ENCODE data around the gene MYO18B.

The MYO18B gene

GRCh38 chr22:25935266-25936058 lies 193.5 kb downstream of the MYO18B start:
- in situ Hi-C loops (cut with MboI; ENCODE audit: low sequenced_read_pairs), result no loop called here

GRCh38 chr22:25938151-25938550 lies 196.2 kb downstream of the MYO18B start:
- in situ Hi-C loops (cut with MboI; ENCODE audit: low sequenced_read_pairs), result no loop called here

GRCh38 chr22:25939384-25939783 lies 197.4 kb downstream of the MYO18B start:
- in situ Hi-C loops (cut with MboI; ENCODE audit: low sequenced_read_pairs), result no loop called here

- in situ Hi-C loops (cut with MboI; ENCODE audit: low sequenced_read_pairs), result no loop called here
Measured at GRCh38 chr22:25940479-25940878, 198.5 kb downstream of the MYO18B start.

- in situ Hi-C loops (cut with MboI; ENCODE audit: low sequenced_read_pairs), result no loop called here
Measured at GRCh38 chr22:25941365-25941960, 199.5 kb downstream of the MYO18B start.

GRCh38 chr22:25942115-25942855 lies 200.3 kb downstream of the MYO18B start:
- in situ Hi-C loops (cut with MboI; ENCODE audit: low sequenced_read_pairs), result no loop called here

- in situ Hi-C loops (cut with MboI; ENCODE audit: low sequenced_read_pairs), result no loop called here
Measured at GRCh38 chr22:25942856-25943411, 200.9 kb downstream of the MYO18B start.

- in situ Hi-C loops (cut with MboI; ENCODE audit: low sequenced_read_pairs), result no loop called here
Measured at GRCh38 chr22:25950111-25950510, 208.1 kb downstream of the MYO18B start.

- in situ Hi-C loops (cut with MboI; ENCODE audit: low sequenced_read_pairs), result no loop called here
Measured at GRCh38 chr22:25953276-25953675, 211.3 kb downstream of the MYO18B start.

GRCh38 chr22:25953919-25954318 lies 211.9 kb downstream of the MYO18B start:
- in situ Hi-C loops (cut with MboI; ENCODE audit: low sequenced_read_pairs), result no loop called here

- in situ Hi-C loops (cut with MboI; ENCODE audit: low sequenced_read_pairs), result no loop called here
Measured at GRCh38 chr22:25955323-25955722, 213.3 kb downstream of the MYO18B start.

GRCh38 chr22:25956801-25957200 lies 214.8 kb downstream of the MYO18B start:
- in situ Hi-C loops (cut with MboI; ENCODE audit: low sequenced_read_pairs), result no loop called here

GRCh38 chr22:25959818-25960774 lies 218.1 kb downstream of the MYO18B start:
- in situ Hi-C loops (cut with MboI; ENCODE audit: low sequenced_read_pairs), result no loop called here

GRCh38 chr22:25961699-25962098 lies 219.7 kb downstream of the MYO18B start:
- in situ Hi-C loops (cut with MboI; ENCODE audit: low sequenced_read_pairs), result no loop called here

GRCh38 chr22:25962711-25963110 lies 220.7 kb downstream of the MYO18B start:
- in situ Hi-C loops (cut with MboI; ENCODE audit: low sequenced_read_pairs), result no loop called here

- in situ Hi-C loops (cut with MboI; ENCODE audit: low sequenced_read_pairs), result no loop called here
Measured at GRCh38 chr22:25964961-25965730, 223.2 kb downstream of the MYO18B start.

- in situ Hi-C loops (cut with MboI; ENCODE audit: low sequenced_read_pairs), result no loop called here
Measured at GRCh38 chr22:25966448-25966913, 224.5 kb downstream of the MYO18B start.

GRCh38 chr22:25969286-25969685 lies 227.3 kb downstream of the MYO18B start:
- in situ Hi-C loops (cut with MboI; ENCODE audit: low sequenced_read_pairs), result no loop called here

GRCh38 chr22:25969901-25970300 lies 227.9 kb downstream of the MYO18B start:
- in situ Hi-C loops (cut with MboI; ENCODE audit: low sequenced_read_pairs), result no loop called here
